Loucy (cell line): ENCODE results near the gene DDX10.

Experiments
- H2AFZ ChIP-seq: fragments of 200-600 bp; sonication (generic); 2 replicates; pipeline ENCODE4 v1.6.0; 2016; ENCODE audit warnings: antibody characterized with exemption, mild to moderate bottlenecking, low read length, moderate library complexity
- H3F3A ChIP-seq: fragments of 200-600 bp; 2 replicates; pipeline ENCODE4 v1.6.0; 2016; ENCODE audit warnings: antibody characterized with exemption, low read depth, mild to moderate bottlenecking
- H3K27me3 ChIP-seq: fragments of 200-600 bp; sonication (generic); 2 replicates; pipeline ENCODE4 v1.6.1; 2014; ENCODE audit warnings: low read length, mild to moderate bottlenecking; ENCODE audit not compliant: insufficient read depth, poor library complexity, severe bottlenecking
- H3K36me3 ChIP-seq: fragments of 200-600 bp; sonication (generic); 2 replicates; pipeline ENCODE4 v1.6.1; 2016; ENCODE audit warnings: low read length; ENCODE audit not compliant: insufficient read depth
- H3K4me1 ChIP-seq: fragments of 200-600 bp; sonication (generic); 2 replicates; pipeline ENCODE4 v1.5.1; 2014; ENCODE audit warnings: low read length, mild to moderate bottlenecking; ENCODE audit not compliant: insufficient read depth, poor library complexity, severe bottlenecking
- H3K4me2 ChIP-seq: fragments of 200-600 bp; sonication (generic); 2 replicates; pipeline ENCODE4 v1.6.0; 2014; ENCODE audit warnings: antibody characterized with exemption, low read length, low read depth, mild to moderate bottlenecking; ENCODE audit not compliant: poor library complexity, severe bottlenecking
- H3K4me3 ChIP-seq: fragments of 200-600 bp; sonication (generic); 2 replicates; pipeline ENCODE4 v1.5.1; 2014; ENCODE audit warnings: low read length, mild to moderate bottlenecking, mixed read lengths; ENCODE audit not compliant: poor library complexity, severe bottlenecking
- H3K79me2 ChIP-seq: fragments of 200-600 bp; sonication (generic); 2 replicates; pipeline ENCODE4 v1.6.1; 2014; ENCODE audit warnings: low read length; ENCODE audit not compliant: insufficient read depth
- H3K9ac ChIP-seq: fragments of 200-600 bp; sonication (generic); 2 replicates; pipeline ENCODE4 v1.6.0; 2014; ENCODE audit warnings: mild to moderate bottlenecking, low read depth, low read length, moderate library complexity; ENCODE audit not compliant: poor library complexity, severe bottlenecking
- H3K9me2 ChIP-seq: fragments of 200-600 bp; sonication (generic); replicated peaks from 2 replicates; pipeline ENCODE4 v1.6.1; 2016; ENCODE audit warnings: low read depth, low read length, mixed read lengths
- H3K9me3 ChIP-seq: fragments of 200-600 bp; sonication (generic); 2 replicates; pipeline ENCODE4 v1.6.1; 2014; ENCODE audit warnings: mild to moderate bottlenecking, antibody characterized with exemption, low read length, low read depth; ENCODE audit not compliant: insufficient read depth
- H4K20me1 ChIP-seq: fragments of 200-600 bp; sonication (generic); 2 replicates; pipeline ENCODE4 v1.6.0; 2014; ENCODE audit warnings: antibody characterized with exemption, low read length, mild to moderate bottlenecking; ENCODE audit not compliant: insufficient read depth, poor library complexity, severe bottlenecking
- EZH2phosphoT487 ChIP-seq: fragments of 200-600 bp; IDR thresholded peaks from 2 replicates; pipeline ENCODE4 v1.6.1; 2018; ENCODE audit warnings: antibody characterized with exemption, mild to moderate bottlenecking, moderate library complexity, borderline replicate concordance
- TF ChIP-seq, protein P1 (sequence below): fragments of 200-600 bp; sonication (generic); conservative IDR thresholded peaks from 2 replicates; pipeline ENCODE4 v1.5.1; 2014; ENCODE audit warnings: mild to moderate bottlenecking, antibody characterized with exemption, low read length

The DDX10 gene

GRCh38 chr11:108629274-108629673 lies 35.6 kb upstream of the DDX10 start:
- no peak overlapping the region for H3K4me2 ChIP-seq
- no peaks in the 10 kb centered on the region for H3K36me3 ChIP-seq
- no peaks in the 10 kb centered on the region for H4K20me1 ChIP-seq
- no peak overlapping the region for H3K9ac ChIP-seq
- no peaks in the 10 kb centered on the region for H3K27me3 ChIP-seq
- H3K9me2 ChIP-seq, result no peaks in the 10 kb centered on the region
- no peaks in the 10 kb centered on the region for H3F3A ChIP-seq
- no peak overlapping the region for H3K4me3 ChIP-seq
- no peaks in the 10 kb centered on the region for H3K79me2 ChIP-seq
- H3K9me3 ChIP-seq, result 0 out of 2 replicates have a peak, but pooled peaks cover 3% of the 10 kb centered on the region
- H3K4me1 ChIP-seq, result no peaks in the 10 kb centered on the region
- TF ChIP-seq, protein P1, sequence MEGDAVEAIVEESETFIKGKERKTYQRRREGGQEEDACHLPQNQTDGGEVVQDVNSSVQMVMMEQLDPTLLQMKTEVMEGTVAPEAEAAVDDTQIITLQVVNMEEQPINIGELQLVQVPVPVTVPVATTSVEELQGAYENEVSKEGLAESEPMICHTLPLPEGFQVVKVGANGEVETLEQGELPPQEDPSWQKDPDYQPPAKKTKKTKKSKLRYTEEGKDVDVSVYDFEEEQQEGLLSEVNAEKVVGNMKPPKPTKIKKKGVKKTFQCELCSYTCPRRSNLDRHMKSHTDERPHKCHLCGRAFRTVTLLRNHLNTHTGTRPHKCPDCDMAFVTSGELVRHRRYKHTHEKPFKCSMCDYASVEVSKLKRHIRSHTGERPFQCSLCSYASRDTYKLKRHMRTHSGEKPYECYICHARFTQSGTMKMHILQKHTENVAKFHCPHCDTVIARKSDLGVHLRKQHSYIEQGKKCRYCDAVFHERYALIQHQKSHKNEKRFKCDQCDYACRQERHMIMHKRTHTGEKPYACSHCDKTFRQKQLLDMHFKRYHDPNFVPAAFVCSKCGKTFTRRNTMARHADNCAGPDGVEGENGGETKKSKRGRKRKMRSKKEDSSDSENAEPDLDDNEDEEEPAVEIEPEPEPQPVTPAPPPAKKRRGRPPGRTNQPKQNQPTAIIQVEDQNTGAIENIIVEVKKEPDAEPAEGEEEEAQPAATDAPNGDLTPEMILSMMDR, result no peak
- no peak for TF ChIP-seq EZH2phosphoT487
- H2AFZ ChIP-seq, result no peak overlapping the region

- Histone ChIP-seq H2AFZ (no peak overlapping the region), H4K20me1 (no peaks in the 10 kb centered on the region), H3K9ac (no peak overlapping the region), H3K4me2 (no peak overlapping the region), H3F3A (no peaks in the 10 kb centered on the region), H3K9me3 (0 out of 2 replicates have a peak, but pooled peaks cover 3% of the 10 kb centered on the region), H3K4me3 (no peak overlapping the region), H3K4me1 (no peaks in the 10 kb centered on the region), H3K79me2 (no peaks in the 10 kb centered on the region), H3K27me3 (no peaks in the 10 kb centered on the region), H3K36me3 (no peaks in the 10 kb centered on the region), H3K9me2 (no peaks in the 10 kb centered on the region)
- TF ChIP-seq, protein P1, result no peak
- TF ChIP-seq EZH2phosphoT487, result no peak
Observed at GRCh38 chr11:108632041-108632704, 32.7 kb upstream of the DDX10 start.

DNA sequence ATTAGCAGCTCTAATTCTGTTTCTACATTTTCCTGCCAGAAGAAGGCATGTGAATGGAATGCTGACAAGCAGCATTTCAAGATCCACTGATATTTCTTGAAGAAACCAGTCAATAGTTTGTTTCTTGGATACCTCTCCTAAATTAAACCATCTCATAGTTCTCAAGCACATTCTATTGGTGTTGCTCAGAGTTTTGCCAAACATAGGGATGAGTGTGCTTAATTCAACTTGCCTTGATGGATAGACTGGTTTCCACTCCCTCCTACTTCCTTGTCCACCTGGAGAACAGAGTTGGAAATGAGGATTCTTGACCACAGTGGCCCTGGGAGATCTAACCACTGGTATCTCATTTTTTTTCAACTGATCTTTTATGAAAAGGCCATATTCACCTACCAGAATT lies 29.8 kb upstream of the DDX10 start:
- H3K79me2 ChIP-seq, result no peaks in the 10 kb centered on the region
- H3K36me3 ChIP-seq, result no peaks in the 10 kb centered on the region
- H3K9me2 ChIP-seq, result no peaks in the 10 kb centered on the region
- H3K4me2 ChIP-seq, result no peak overlapping the region
- no peak overlapping the region for H2AFZ ChIP-seq
- TF ChIP-seq EZH2phosphoT487, result no peak
- no peak overlapping the region for H3K4me3 ChIP-seq
- no peaks in the 10 kb centered on the region for H3K4me1 ChIP-seq
- no peaks in the 10 kb centered on the region for H4K20me1 ChIP-seq
- no peaks in the 10 kb centered on the region for H3K9me3 ChIP-seq
- H3F3A ChIP-seq, result no peaks in the 10 kb centered on the region
- no peaks in the 10 kb centered on the region for H3K27me3 ChIP-seq
- H3K9ac ChIP-seq, result no peak overlapping the region

GRCh38 chr11:108636222-108636621 lies 28.6 kb upstream of the DDX10 start:
- Histone ChIP-seq H3K4me3 (no peak overlapping the region), H3K27me3 (no peaks in the 10 kb centered on the region), H3F3A (no peaks in the 10 kb centered on the region), H3K4me2 (no peak overlapping the region), H3K9me3 (no peaks in the 10 kb centered on the region), H2AFZ (no peak overlapping the region), H3K36me3 (no peaks in the 10 kb centered on the region), H3K79me2 (no peaks in the 10 kb centered on the region), H3K4me1 (no peaks in the 10 kb centered on the region), H3K9me2 (no peaks in the 10 kb centered on the region), H4K20me1 (no peaks in the 10 kb centered on the region), H3K9ac (no peak overlapping the region)
- TF ChIP-seq, protein P1, result no peak
- no peak for TF ChIP-seq EZH2phosphoT487
